PC-3 (cell line): ENCODE results near the gene SLC25A6. TPM values are rescaled to one million over a fixed set of nuclear protein-coding genes. Genes with fewer than 3 reads are reported as not detected.

Source experiments
- ATAC-seq: fragments of 200-7000 bp; cut with Tn5 transposase; 2 replicates; pipeline ENCODE4 v1.9.1; 2020; ENCODE audit warnings: mild to moderate bottlenecking, moderate library complexity
- Bru-seq: library from RNA; stranded (reverse); fragments of 400-500 nt; gene quantifications from one replicate; lab custom pipeline; 2021; lab: Mats Ljungman, UMichigan
- BruChase-seq, 2 experiments: library from RNA; stranded (reverse); fragments of 400-500 nt; gene quantifications; one replicate each; lab custom pipeline; 2021; lab: Mats Ljungman, UMichigan
- BruUV-seq: library from RNA; stranded (reverse); fragments of 400-500 nt; replicated peaks from 2 replicates; lab custom pipeline; 2021; lab: Mats Ljungman, UMichigan
- CTCF ChIA-PET: fragments of 300-600 bp; sonication (Branson Sonifier 250); formaldehyde crosslinking; loops from one replicate; lab custom pipeline; 2022; ENCODE audit warnings: antibody characterized with exemption; lab: Charles Lee
- POLR2A ChIA-PET: fragments of 300-600 bp; sonication (Branson Sonifier 250); formaldehyde crosslinking; loops from one replicate; lab custom pipeline; 2022; ENCODE audit warnings: antibody characterized with exemption; ENCODE audit not compliant: unreplicated experiment; lab: Charles Lee
- DNase-seq: peaks from one replicate; pipeline ENCODE4 v3.0.0-alpha.2; 2015
- H2AFZ ChIP-seq: fragments of 300-600 bp; sonication (generic); 2 replicates; pipeline ENCODE4 v1.6.0; 2016; ENCODE audit warnings: antibody characterized with exemption, low read length
- H3F3A ChIP-seq: fragments of 300-600 bp; sonication (generic); one replicate; pipeline ENCODE4 v1.6.0; 2017; ENCODE audit warnings: antibody characterized with exemption, low read length, control low read depth, mild to moderate bottlenecking; ENCODE audit not compliant: unreplicated experiment
- H3K27ac ChIP-seq: fragments of 300-600 bp; sonication (generic); 2 replicates; pipeline ENCODE4 v1.5.1; 2016; ENCODE audit warnings: mild to moderate bottlenecking, low read length
- H3K27me3 ChIP-seq: fragments of 300-600 bp; sonication (generic); 2 replicates; pipeline ENCODE4 v1.6.1; 2016; ENCODE audit warnings: low read length, mixed read lengths
- H3K36me3 ChIP-seq: fragments of 300-600 bp; sonication (generic); 2 replicates; pipeline ENCODE4 v1.6.1; 2016; ENCODE audit warnings: low read depth, mixed run types, low read length, mixed read lengths
- H3K4me1 ChIP-seq: fragments of 300-600 bp; sonication (generic); 2 replicates; pipeline ENCODE4 v1.5.1; 2016; ENCODE audit warnings: low read length; ENCODE audit not compliant: insufficient read depth
- H3K4me2 ChIP-seq: fragments of 300-600 bp; sonication (generic); 2 replicates; pipeline ENCODE4 v1.6.0; 2016; ENCODE audit warnings: low read length
- H3K4me3 ChIP-seq: fragments of 300-600 bp; sonication (generic); 2 replicates; pipeline ENCODE4 v1.5.1; 2016; ENCODE audit warnings: mild to moderate bottlenecking, low read length, mixed read lengths
- H3K79me2 ChIP-seq: fragments of 300-600 bp; sonication (generic); 2 replicates; pipeline ENCODE4 v1.6.1; 2017; ENCODE audit warnings: low read length, mixed read lengths
- H3K9ac ChIP-seq: fragments of 300-600 bp; sonication (generic); 2 replicates; pipeline ENCODE4 v1.6.0; 2016; ENCODE audit warnings: mild to moderate bottlenecking, low read length
- H3K9me2 ChIP-seq: fragments of 300-600 bp; sonication (generic); replicated peaks from 2 replicates; pipeline ENCODE4 v1.6.1; 2016; ENCODE audit warnings: mixed run types, low read length, mixed read lengths
- H3K9me3 ChIP-seq: fragments of 300-600 bp; sonication (generic); 2 replicates; pipeline ENCODE4 v1.6.1; 2016; ENCODE audit warnings: low read length, mixed read lengths
- H4K20me1 ChIP-seq: fragments of 300-600 bp; sonication (generic); 2 replicates; pipeline ENCODE4 v1.6.1; 2016; ENCODE audit warnings: low read length, mixed read lengths
- CTCF ChIP-seq: fragments of 300-600 bp; sonication (generic); conservative IDR thresholded peaks from 2 replicates; pipeline ENCODE4 v1.5.1; 2017; ENCODE audit warnings: antibody characterized with exemption, low read depth, mild to moderate bottlenecking, low read length
- EZH2 ChIP-seq: fragments of 300-600 bp; sonication (generic); IDR thresholded peaks from one replicate; pipeline ENCODE4 v1.6.1; 2017; ENCODE audit warnings: antibody characterized with exemption, mild to moderate bottlenecking, low read length; ENCODE audit not compliant: unreplicated experiment
- EZH2phosphoT487 ChIP-seq: fragments of 300-600 bp; sonication (generic); IDR thresholded peaks from 2 replicates; pipeline ENCODE4 v1.6.1; 2018; ENCODE audit warnings: mild to moderate bottlenecking, antibody characterized with exemption, low read length, borderline replicate concordance
- intact Hi-C: fragments of 100-400 bp; cut with micrococcal nuclease; formaldehyde crosslinking; loops from 2 replicates; pipeline ENCODE4 v1.9.0; 2023
- long read RNA-seq: library from polyadenylated mRNA; unstranded; transcript quantifications from one replicate; pipeline ENCODE4 v2.0.0, GENCODE V29; 2021; ENCODE audit not compliant: unreplicated experiment
- total RNA-seq: library from RNA; depleted of rRNA; stranded (reverse); fragments of >200 nt; gene quantifications from 2 replicates; pipeline ENCODE4 v1.2.3, GENCODE V29; 2014; rRNA removed

The SLC25A6 gene
- 169 and 178 TPM in 2 replicates for total RNA-seq
- percentile 97 among the genes with signal in this experiment for Bru-seq, nascent RNA
- percentile 98 among the genes with signal in this experiment for BruChase-seq, experiment 1, labeled RNA remaining after a 6-hour chase
- percentile 94 among the genes with signal in this experiment for BruChase-seq, experiment 2, labeled RNA remaining after a 2-hour chase
- long read RNA-seq, transcript SLC25A6-201 (4 exons, 2,062 nt): major isoform, 947 of 1,722 reads
- long read RNA-seq, partial matches to known transcripts: 287 of 1,722 reads
- long read RNA-seq, other reads (novel, unspliced or antisense): 488 of 1,722 reads

GRCh38 chrX:1391707-1392375, at the start of gene SLC25A6:
SLC25A6 (minus strand) TSS chrX:1392113; CDS start chrX:1392009, 104 bp downstream.
- H3K9me2 ChIP-seq: no peaks in the 10 kb centered on the region
- H3K4me1 ChIP-seq: peaks cover 6% of the 10 kb centered on the region; the same call in 1 of the 2 replicates
- ATAC-seq (peak; percentile 96), DNase-seq (peak; percentile 94)
- H3K79me2 ChIP-seq: peaks cover 72% of the 10 kb centered on the region
- no peaks in the 10 kb centered on the region for H3K9me3 ChIP-seq
- BruUV-seq: no TSS peak
- CTCF ChIA-PET: no interaction called here
- H3K36me3 ChIP-seq: peaks cover 39% of the 10 kb centered on the region
- H3K4me3 ChIP-seq: peak within 1 kb of the TSS; percentile 97
- no peaks in the 10 kb centered on the region for H3F3A ChIP-seq
- H2AFZ ChIP-seq: peak within 1 kb of the TSS; percentile 69
- H3K27ac ChIP-seq: peak within 1 kb of the TSS; percentile 97
- intact Hi-C loops: no loop called here
- H3K9ac ChIP-seq: peak within 1 kb of the TSS; percentile 100
- peak within 1 kb of the TSS; percentile 96 for H3K4me2 ChIP-seq
- TF ChIP-seq EZH2 (no peak), CTCF (no peak), EZH2phosphoT487 (no peak)
- H3K27me3 ChIP-seq: no peaks in the 10 kb centered on the region
- peaks cover 46% of the 10 kb centered on the region for H4K20me1 ChIP-seq
- POLR2A ChIA-PET: no interaction called here

GRCh38 chrX:1440506-1440905, 48.6 kb upstream of the SLC25A6 start:
- POLR2A ChIA-PET: no interaction called here
- Histone ChIP-seq H3K36me3 (no peaks in the 10 kb centered on the region), H3K4me3 (no peak overlapping the region), H3K27me3 (no peaks in the 10 kb centered on the region), H3K79me2 (no peaks in the 10 kb centered on the region), H2AFZ (no peak overlapping the region), H3K4me2 (no peak overlapping the region), H3F3A (no peaks in the 10 kb centered on the region), H3K9ac (no peak overlapping the region), H3K4me1 (no peaks in the 10 kb centered on the region), H3K9me3 (no peaks in the 10 kb centered on the region), H3K9me2 (no peaks in the 10 kb centered on the region), H4K20me1 (no peaks in the 10 kb centered on the region), H3K27ac (no peak overlapping the region)
- intact Hi-C loops: no loop called here
- ATAC-seq (no peak), DNase-seq (no peak)
- no TSS peak for BruUV-seq
- TF ChIP-seq EZH2phosphoT487 (no peak), CTCF (no peak), EZH2 (no peak)
- CTCF ChIA-PET: no interaction called here
